ENCODE measurements around the gene CCDC148. TPM values are rescaled to one million over a fixed set of nuclear protein-coding genes. Genes with fewer than 3 reads are reported as not detected.

CCDC148 gene
- total and polyA plus RNA-seq, 2 donors from 2014 or later = 6.6 to 21.0 TPM

DNA sequence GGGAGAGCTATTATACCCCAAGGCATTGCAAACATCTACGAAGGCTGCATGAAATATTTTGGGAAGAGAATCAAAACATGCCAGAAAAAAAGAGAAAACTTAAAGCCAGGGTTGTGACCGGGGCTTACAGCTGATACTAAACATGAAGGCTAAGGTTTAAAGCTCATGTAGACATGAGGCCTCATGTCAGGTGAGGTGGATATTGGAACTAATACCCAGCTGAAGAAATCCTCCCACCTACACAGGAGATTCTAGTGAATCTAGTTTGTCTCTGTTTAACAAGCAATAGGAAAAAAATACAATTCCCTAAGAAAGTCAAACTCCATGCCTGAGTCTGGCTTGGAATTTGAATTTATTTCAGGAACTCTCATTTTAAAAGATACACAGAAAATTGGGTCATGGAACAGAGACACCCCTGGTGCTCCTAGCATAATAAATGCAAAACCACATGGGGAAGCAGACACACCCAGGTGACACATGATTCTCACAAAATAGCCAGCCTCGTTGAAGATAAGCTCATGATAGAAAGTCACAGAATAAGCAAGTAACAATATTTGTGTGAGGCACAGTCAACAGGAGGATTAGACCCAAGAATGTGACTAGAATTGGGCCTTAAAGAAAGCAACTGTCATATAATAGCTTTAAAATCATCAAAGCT is 312.7 kb downstream of the CCDC148 start:
- FAIRE-seq (no peak), DNase-seq (no peak)
- TF ChIP-seq, protein P1, sequence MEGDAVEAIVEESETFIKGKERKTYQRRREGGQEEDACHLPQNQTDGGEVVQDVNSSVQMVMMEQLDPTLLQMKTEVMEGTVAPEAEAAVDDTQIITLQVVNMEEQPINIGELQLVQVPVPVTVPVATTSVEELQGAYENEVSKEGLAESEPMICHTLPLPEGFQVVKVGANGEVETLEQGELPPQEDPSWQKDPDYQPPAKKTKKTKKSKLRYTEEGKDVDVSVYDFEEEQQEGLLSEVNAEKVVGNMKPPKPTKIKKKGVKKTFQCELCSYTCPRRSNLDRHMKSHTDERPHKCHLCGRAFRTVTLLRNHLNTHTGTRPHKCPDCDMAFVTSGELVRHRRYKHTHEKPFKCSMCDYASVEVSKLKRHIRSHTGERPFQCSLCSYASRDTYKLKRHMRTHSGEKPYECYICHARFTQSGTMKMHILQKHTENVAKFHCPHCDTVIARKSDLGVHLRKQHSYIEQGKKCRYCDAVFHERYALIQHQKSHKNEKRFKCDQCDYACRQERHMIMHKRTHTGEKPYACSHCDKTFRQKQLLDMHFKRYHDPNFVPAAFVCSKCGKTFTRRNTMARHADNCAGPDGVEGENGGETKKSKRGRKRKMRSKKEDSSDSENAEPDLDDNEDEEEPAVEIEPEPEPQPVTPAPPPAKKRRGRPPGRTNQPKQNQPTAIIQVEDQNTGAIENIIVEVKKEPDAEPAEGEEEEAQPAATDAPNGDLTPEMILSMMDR (IDR thresholded peaks at IDR 0.05; ENCODE audit: borderline replicate concordance, extremely low read depth, insufficient read depth) = no peak
- Histone ChIP-seq H3K27me3 (ENCODE audit: control insufficient read depth, insufficient read depth, low read length) (no peaks in the 10 kb centered on the region), H3K4me3 (ENCODE audit: low read length in 3 of 3) (no peak overlapping the region), H3K4me1 (ENCODE audit: control insufficient read depth in 2 of 3, insufficient read depth in 2 of 3, low read depth in 1 of 3, low read length in 3 of 3) (no peaks in the 10 kb centered on the region), H3K36me3 (ENCODE audit: control insufficient read depth in 2 of 3, insufficient read depth in 3 of 3, low read length in 3 of 3) (no peaks in the 10 kb centered on the region), H3K27ac (ENCODE audit: low read depth in 2 of 2, low read length in 2 of 2) (no peak overlapping the region), H3K9me3 (ENCODE audit: control insufficient read depth in 2 of 3, insufficient read depth in 1 of 3, low read length in 3 of 3) (peaks cover 0 to 5% (median 0%) of the 10 kb centered on the region in 3 donors), H3K9ac (ENCODE audit: low read length in 3 of 3) (no peak overlapping the region)
- intact Hi-C loops (cut with DNase I) = no loop called here

DNA sequence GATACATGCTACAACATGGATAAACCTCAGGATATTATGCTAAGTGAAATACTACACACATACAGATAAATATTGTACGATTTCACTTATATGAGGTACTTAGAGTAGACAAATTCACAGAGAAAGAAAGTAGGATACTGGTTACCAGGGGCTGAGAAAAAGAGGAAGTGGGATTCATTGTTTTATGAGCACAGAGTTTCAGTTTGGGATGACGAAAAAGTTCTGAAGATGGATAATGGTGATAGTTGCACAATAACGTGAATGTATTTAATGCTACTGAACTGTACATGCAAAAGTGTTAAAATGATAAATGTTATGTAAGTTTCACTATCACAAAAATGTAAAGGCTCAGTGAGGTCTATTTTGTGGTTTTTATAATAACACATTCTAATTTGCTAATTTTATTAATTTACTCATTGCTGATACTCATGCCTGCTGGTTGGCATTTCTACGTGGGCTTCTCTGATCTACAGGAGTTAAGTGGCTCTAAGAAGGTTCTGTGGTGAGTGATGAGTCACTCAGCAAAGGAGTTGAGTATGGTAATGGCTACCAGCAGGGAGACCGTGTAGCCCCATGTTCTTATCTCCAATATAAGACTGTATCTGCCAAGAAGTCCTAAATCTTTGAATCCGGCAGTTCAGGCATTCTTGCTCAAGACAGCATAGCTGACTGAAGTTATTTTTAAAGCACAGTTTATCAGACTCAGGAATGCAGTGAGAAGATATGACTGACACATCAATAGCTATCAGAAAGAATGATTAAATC is 313.8 kb downstream of the CCDC148 start:
- DNase-seq = no peak
- H3K36me3 ChIP-seq (ENCODE audit: control insufficient read depth in 2 of 3, insufficient read depth in 3 of 3, low read length in 3 of 3) = no peaks in the 10 kb centered on the region
- intact Hi-C loops (cut with DNase I) = no loop called here
- H3K27ac ChIP-seq (ENCODE audit: low read depth in 2 of 2, low read length in 2 of 2) = no peak overlapping the region
- peaks cover 0 to 5% (median 0%) of the 10 kb centered on the region in 3 donors for H3K9me3 ChIP-seq (ENCODE audit: control insufficient read depth in 2 of 3, insufficient read depth in 1 of 3, low read length in 3 of 3)
- TF ChIP-seq, protein P1 (IDR thresholded peaks at IDR 0.05; ENCODE audit: borderline replicate concordance, extremely low read depth, insufficient read depth) = no peak
- FAIRE-seq = no peak
- H3K4me1 ChIP-seq (ENCODE audit: control insufficient read depth in 2 of 3, insufficient read depth in 2 of 3, low read depth in 1 of 3, low read length in 3 of 3) = no peaks in the 10 kb centered on the region
- H3K9ac ChIP-seq (ENCODE audit: low read length in 3 of 3) = no peak overlapping the region
- no peaks in the 10 kb centered on the region for H3K27me3 ChIP-seq (ENCODE audit: control insufficient read depth, insufficient read depth, low read length)
- H3K4me3 ChIP-seq (ENCODE audit: low read length in 3 of 3) = no peak overlapping the region

DNA sequence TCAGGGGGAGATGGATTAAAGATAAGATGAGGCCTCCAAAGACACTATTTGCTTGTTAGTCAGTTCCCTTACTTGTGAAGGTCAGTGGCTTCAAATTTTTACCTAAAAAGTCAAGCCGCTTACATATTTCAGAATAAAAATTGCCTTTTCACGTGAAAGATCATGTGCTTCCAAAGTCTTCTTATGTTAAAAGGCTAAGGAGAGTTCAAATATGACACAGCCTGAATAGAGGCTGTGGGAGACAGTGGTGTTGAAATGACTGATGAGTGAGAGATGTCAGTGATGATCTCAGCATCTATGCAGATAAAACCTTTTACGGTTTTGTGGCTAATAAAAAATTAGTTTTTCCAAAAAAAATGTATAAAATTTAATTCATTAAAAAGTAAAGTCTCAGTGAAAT is 314.4 kb downstream of the CCDC148 start:
- Histone ChIP-seq H3K27me3 (ENCODE audit: control insufficient read depth, insufficient read depth, low read length) (no peaks in the 10 kb centered on the region), H3K9ac (ENCODE audit: low read length in 3 of 3) (no peak overlapping the region), H3K4me1 (ENCODE audit: control insufficient read depth in 2 of 3, insufficient read depth in 2 of 3, low read depth in 1 of 3, low read length in 3 of 3) (no peaks in the 10 kb centered on the region), H3K36me3 (ENCODE audit: control insufficient read depth in 2 of 3, insufficient read depth in 3 of 3, low read length in 3 of 3) (no peaks in the 10 kb centered on the region), H3K4me3 (ENCODE audit: low read length in 3 of 3) (no peak overlapping the region), H3K27ac (ENCODE audit: low read depth in 2 of 2, low read length in 2 of 2) (no peak overlapping the region), H3K9me3 (ENCODE audit: control insufficient read depth in 2 of 3, insufficient read depth in 1 of 3, low read length in 3 of 3) (peaks cover 0 to 3% (median 0%) of the 10 kb centered on the region in 3 donors)
- FAIRE-seq = no peak
- no peak for DNase-seq
- TF ChIP-seq, protein P1 (IDR thresholded peaks at IDR 0.05; ENCODE audit: borderline replicate concordance, extremely low read depth, insufficient read depth) = no peak
- intact Hi-C loops (cut with DNase I) = no loop called here
